Kidney epithelial cell (primary cell): ENCODE data around the gene ARHGAP29. TPM values are rescaled to one million over a fixed set of nuclear protein-coding genes. Genes with fewer than 3 reads are reported as not detected.

ENCODE experiments used
- DNase-seq: peaks from one replicate; pipeline ENCODE4 v3.0.0-alpha.2; 2010; ENCODE audit warnings: low read depth
- H3K27me3 ChIP-seq: 2 replicates; pipeline ENCODE4 v1.6.0; 2011; ENCODE audit warnings: low read length; ENCODE audit not compliant: control insufficient read depth, insufficient read depth
- H3K36me3 ChIP-seq: 2 replicates; pipeline ENCODE4 v1.5.1; 2011; ENCODE audit warnings: low read length; ENCODE audit not compliant: control insufficient read depth, insufficient read depth
- H3K4me3 ChIP-seq: 2 replicates; pipeline ENCODE4 v1.5.1; 2011; ENCODE audit warnings: low read depth, mild to moderate bottlenecking, control low read depth, low read length
- CTCF ChIP-seq: IDR thresholded peaks from 2 replicates; pipeline ENCODE4 v1.5.1; 2011; ENCODE audit warnings: mild to moderate bottlenecking, moderate library complexity, low read length, control low read depth, inconsistent platforms; ENCODE audit not compliant: insufficient read depth, poor library complexity, severe bottlenecking
- total RNA-seq: library from RNA; depleted of rRNA; stranded (reverse); fragments of >200 nt; gene quantifications from 2 replicates; pipeline ENCODE4 v1.2.3, GENCODE V29; 2015

ARHGAP29 gene
- total RNA-seq, 1 donor from 2014 or later, result 82.3 TPM

GRCh38 chr1:94236630-94237290 is 624 bp downstream of the ARHGAP29 start:
- no peak for DNase-seq
- H3K27me3 ChIP-seq, result no peaks in the 10 kb centered on the region
- H3K36me3 ChIP-seq, result no peaks in the 10 kb centered on the region
- peak overlapping the region; percentile 57 for H3K4me3 ChIP-seq
- peak; percentile 14 for TF ChIP-seq CTCF

- H3K36me3 ChIP-seq, result no peaks in the 10 kb centered on the region
- peak overlapping the region; percentile 57 for H3K4me3 ChIP-seq
- no peak for TF ChIP-seq CTCF
- DNase-seq, result no peak
- no peaks in the 10 kb centered on the region for H3K27me3 ChIP-seq
Measured at GRCh38 chr1:94236013-94236491, 1.3 kb downstream of the ARHGAP29 start.

- no peak for TF ChIP-seq CTCF
- Histone ChIP-seq H3K36me3 (no peaks in the 10 kb centered on the region), H3K4me3 (peak overlapping the region; percentile 57), H3K27me3 (no peaks in the 10 kb centered on the region)
- DNase-seq, result no peak
Measured at GRCh38 chr1:94235189-94236012, 2.0 kb downstream of the ARHGAP29 start.

- Histone ChIP-seq H3K36me3 (no peaks in the 10 kb centered on the region), H3K27me3 (no peaks in the 10 kb centered on the region), H3K4me3 (peak overlapping the region; percentile 57)
- no peak for DNase-seq
- no peak for TF ChIP-seq CTCF
Measured at GRCh38 chr1:94234615-94235014, 2.8 kb downstream of the ARHGAP29 start.

- no peaks in the 10 kb centered on the region for H3K36me3 ChIP-seq
- TF ChIP-seq CTCF, result no peak
Measured at GRCh38 chr1:94231746-94232145, 5.6 kb downstream of the ARHGAP29 start.

GRCh38 chr1:94230920-94231319 is 6.5 kb downstream of the ARHGAP29 start:
- H3K27me3 ChIP-seq, result no peaks in the 10 kb centered on the region
- TF ChIP-seq CTCF, result no peak
- H3K36me3 ChIP-seq, result no peaks in the 10 kb centered on the region
- DNase-seq, result no peak
- H3K4me3 ChIP-seq, result peak overlapping the region; percentile 19

More at GRCh38 chr1:94231746-94232145, 5.6 kb downstream of the ARHGAP29 start:
- H3K27me3 ChIP-seq, result no peaks in the 10 kb centered on the region
- no peak for DNase-seq
- H3K4me3 ChIP-seq, result peak overlapping the region; percentile 19
